RCC 7860 (cell line): ENCODE data around the gene KAT5.
"Not testable (repeated sequence)": the region's sequence is repeated elsewhere in the genome, so short reads cannot be mapped to it uniquely, and the experiment has no call there.

ENCODE experiments used
- DNase-seq: peaks from one replicate; pipeline ENCODE4 v3.0.0-alpha.2; 2015; ENCODE audit warnings: low spot score
- FAIRE-seq: peaks from 2 replicates; lab custom pipeline; 2012; peaks lifted over from hg19 to GRCh38; lab: Jason Lieb, UNC

KAT5 gene

GRCh38 chr11:65711785-65712632 lies at the start of gene KAT5:
TSS of gene KAT5 (plus strand) at chr11:65712252. CDS start at chr11:65712268, 16 bp downstream.
- peak; percentile 93 for DNase-seq
- FAIRE-seq: peak; percentile 76

GRCh38 chr11:65662799-65663638 lies 49.0 kb upstream of the KAT5 start, which contains the start of gene RELA:
TSS of gene RELA (minus strand) at chr11:65662916. CDS start at chr11:65662832, 84 bp downstream.
- peak; percentile 87 for DNase-seq
- FAIRE-seq: no peak

GRCh38 chr11:65663639-65664200 lies 48.3 kb upstream of the KAT5 start:
- no peak for DNase-seq
- no peak for FAIRE-seq

GRCh38 chr11:65672180-65672860 lies 39.7 kb upstream of the KAT5 start:
- FAIRE-seq (no peak), DNase-seq (no peak)

GRCh38 chr11:65672982-65673381 lies 39.1 kb upstream of the KAT5 start:
- DNase-seq: no peak
- FAIRE-seq: no peak

GRCh38 chr11:65680192-65680743 lies 31.8 kb upstream of the KAT5 start:
- DNase-seq (no peak), FAIRE-seq (no peak)

GRCh38 chr11:65683480-65683879 lies 28.6 kb upstream of the KAT5 start:
- not testable (repeated sequence) for DNase-seq, FAIRE-seq

- DNase-seq: no peak
- FAIRE-seq: no peak
These were observed 26.1 kb upstream of the KAT5 start for GRCh38 chr11:65685981-65686380.

GRCh38 chr11:65691847-65692246 lies 20.2 kb upstream of the KAT5 start:
- DNase-seq, FAIRE-seq: not testable (repeated sequence)

- no peak for FAIRE-seq
- no peak for DNase-seq
These were observed 19.7 kb upstream of the KAT5 start for GRCh38 chr11:65692367-65692766.

- no peak for DNase-seq
- no peak for FAIRE-seq
These were observed 16.4 kb upstream of the KAT5 start for GRCh38 chr11:65695459-65696241.

- DNase-seq (no peak), FAIRE-seq (no peak)
These were observed 15.1 kb upstream of the KAT5 start for GRCh38 chr11:65696802-65697552.

- DNase-seq: no peak
- no peak for FAIRE-seq
These were observed 13.8 kb upstream of the KAT5 start for GRCh38 chr11:65698205-65698604.

GRCh38 chr11:65699306-65699705 lies 12.7 kb upstream of the KAT5 start:
- no peak for DNase-seq
- no peak for FAIRE-seq

- DNase-seq (no peak), FAIRE-seq (no peak)
These were observed 11.7 kb upstream of the KAT5 start for GRCh38 chr11:65700399-65700798.

GRCh38 chr11:65701686-65702085 lies 10.4 kb upstream of the KAT5 start:
- no peak for FAIRE-seq

GRCh38 chr11:65703846-65704245 lies 8.2 kb upstream of the KAT5 start:
- FAIRE-seq (no peak), DNase-seq (no peak)

More at GRCh38 chr11:65701686-65702085, 10.4 kb upstream of the KAT5 start:
- no peak for DNase-seq

- DNase-seq: not testable (repeated sequence)
- FAIRE-seq: peak; percentile 42
These were observed 5.7 kb upstream of the KAT5 start for GRCh38 chr11:65706303-65706763.

GRCh38 chr11:65707002-65707401 lies 5.0 kb upstream of the KAT5 start:
- DNase-seq, FAIRE-seq: not testable (repeated sequence)
